Calu3 (cell line): Measurements from ENCODE around the gene BDKRB2. TPM values are rescaled to one million over a fixed set of nuclear protein-coding genes. Genes with fewer than 3 reads are reported as not detected.

ENCODE experiments used
- BruUV-seq: library from RNA; stranded (reverse); fragments of 400-500 nt; replicated peaks from 2 replicates; lab custom pipeline; 2021; lab: Mats Ljungman, UMichigan
- CTCF ChIA-PET: fragments of 300-600 bp; sonication (Branson Sonifier 250); formaldehyde crosslinking; loops from one replicate; lab custom pipeline; 2022; ENCODE audit warnings: antibody characterized with exemption; lab: Charles Lee
- DNase-seq: peaks from one replicate; pipeline ENCODE4 v3.0.0; 2022
- H3K27ac Mint-ChIP-seq: one replicate; pipeline ENCODE4 v1.8.0; 2022; ENCODE audit warnings: mixed read lengths; ENCODE audit not compliant: unreplicated experiment
- H3K27me3 Mint-ChIP-seq: one replicate; pipeline ENCODE4 v1.8.0; 2022; ENCODE audit warnings: mixed read lengths; ENCODE audit not compliant: unreplicated experiment
- H3K36me3 Mint-ChIP-seq: one replicate; pipeline ENCODE4 v1.8.0; 2022; ENCODE audit warnings: mild to moderate bottlenecking, moderate library complexity, mixed read lengths; ENCODE audit not compliant: insufficient read depth, unreplicated experiment
- H3K4me1 Mint-ChIP-seq: one replicate; pipeline ENCODE4 v1.8.0; 2022; ENCODE audit warnings: mild to moderate bottlenecking, low read depth, mixed read lengths; ENCODE audit not compliant: unreplicated experiment
- H3K4me3 Mint-ChIP-seq: one replicate; pipeline ENCODE4 v1.8.0; 2022; ENCODE audit warnings: mild to moderate bottlenecking, low read depth, moderate library complexity, mixed read lengths; ENCODE audit not compliant: unreplicated experiment
- H3K9me3 Mint-ChIP-seq: one replicate; pipeline ENCODE4 v1.8.0; 2022; ENCODE audit warnings: low read depth, mixed read lengths; ENCODE audit not compliant: unreplicated experiment
- CTCF ChIP-seq: fragments of 200-600 bp; IDR thresholded peaks from one replicate; pipeline ENCODE4 v1.8.0; 2022; ENCODE audit warnings: antibody characterized with exemption; ENCODE audit not compliant: unreplicated experiment
- intact Hi-C: fragments of 100-400 bp; cut with micrococcal nuclease; formaldehyde crosslinking; loops from one replicate; pipeline ENCODE4 v1.10.0; 2022; ENCODE audit not compliant: unreplicated experiment
- total RNA-seq: library from RNA; stranded (reverse); gene quantifications from 2 replicates; pipeline ENCODE4 v1.2.3, GENCODE V29; 2022

BDKRB2 gene
- total RNA-seq, 1 experiment from 2014 or later: 0.28 TPM

DNA sequence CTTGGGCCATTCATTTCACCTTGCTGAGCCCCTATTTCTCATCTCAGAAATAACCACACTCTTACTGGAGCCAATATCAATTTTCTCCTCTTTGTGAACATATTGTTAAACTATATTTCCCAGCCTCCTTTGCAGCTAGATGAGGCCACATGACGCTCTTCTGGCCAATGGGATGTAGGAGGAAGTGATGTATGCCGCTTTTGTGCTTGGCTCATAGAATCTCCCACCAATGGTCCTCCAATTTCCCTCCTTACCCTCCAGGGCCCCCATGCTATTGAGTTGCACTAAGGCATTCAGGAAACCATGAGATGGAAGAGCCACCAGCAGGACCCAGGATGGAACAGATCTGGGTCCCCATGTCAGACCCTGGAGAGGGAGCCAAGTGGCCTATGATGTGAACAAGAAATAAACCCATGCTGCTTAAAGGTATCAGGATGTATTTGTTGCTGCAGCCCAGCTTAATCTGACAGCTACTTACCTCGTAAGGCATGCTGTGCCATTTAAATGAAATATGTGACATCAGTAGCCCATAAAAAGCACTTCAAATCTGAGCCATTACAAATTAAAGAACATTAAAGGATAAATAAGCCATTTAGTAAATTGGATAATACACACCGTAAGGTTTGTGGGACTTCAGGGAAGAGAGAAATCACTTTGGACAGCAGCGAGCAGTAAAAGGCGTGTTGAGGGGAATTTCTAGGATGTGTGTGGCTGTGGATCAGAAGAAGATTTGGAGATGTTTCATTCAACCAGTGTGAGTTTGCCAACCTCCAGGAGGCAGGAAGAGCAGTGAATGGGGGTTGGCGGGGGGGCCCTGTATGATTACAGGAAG lies 24.4 kb upstream of the BDKRB2 start:
- CTCF ChIA-PET: no interaction called here
- no peaks in the 10 kb centered on the region for H3K36me3 Mint-ChIP-seq
- intact Hi-C loops: no loop called here
- no peak for DNase-seq
- BruUV-seq: no TSS peak
- no peaks in the 10 kb centered on the region for H3K4me1 Mint-ChIP-seq
- H3K27me3 Mint-ChIP-seq: peaks cover 54% of the 10 kb centered on the region
- no peak overlapping the region for H3K4me3 Mint-ChIP-seq
- H3K9me3 Mint-ChIP-seq: no peaks in the 10 kb centered on the region
- no peak overlapping the region for H3K27ac Mint-ChIP-seq
- TF ChIP-seq CTCF: no peak

- H3K4me3 Mint-ChIP-seq: no peak overlapping the region
- no TSS peak for BruUV-seq
- CTCF ChIA-PET: no interaction called here
- no peak for DNase-seq
- H3K36me3 Mint-ChIP-seq: no peaks in the 10 kb centered on the region
- TF ChIP-seq CTCF: no peak
- intact Hi-C loops: no loop called here
- no peaks in the 10 kb centered on the region for H3K9me3 Mint-ChIP-seq
- peaks cover 47% of the 10 kb centered on the region for H3K27me3 Mint-ChIP-seq
- H3K4me1 Mint-ChIP-seq: no peaks in the 10 kb centered on the region
- no peak overlapping the region for H3K27ac Mint-ChIP-seq
These were observed 23.2 kb upstream of the BDKRB2 start for GRCh38 chr14:96181186-96182056.

DNA sequence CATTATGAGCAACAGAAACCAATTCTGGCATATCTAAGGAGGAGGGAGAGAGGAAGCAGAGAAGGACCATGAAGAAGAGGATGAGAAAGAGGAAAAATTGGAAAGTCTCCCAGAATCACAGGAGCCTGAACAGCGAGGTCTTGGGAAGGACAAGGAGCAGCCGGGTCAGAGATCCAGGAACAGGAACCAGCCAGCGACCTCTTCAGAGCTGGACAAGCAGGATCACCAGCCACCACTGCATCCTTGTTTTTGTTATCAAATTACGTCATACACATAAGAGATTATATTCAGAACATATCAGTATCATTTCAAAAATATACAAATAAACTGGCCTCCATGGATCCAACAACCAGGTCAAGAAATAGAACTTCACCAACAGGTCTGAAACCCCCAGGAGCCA lies 22.1 kb upstream of the BDKRB2 start:
- BruUV-seq: no TSS peak
- CTCF ChIA-PET: no interaction called here
- no peak for TF ChIP-seq CTCF
- H3K4me3 Mint-ChIP-seq: no peak overlapping the region
- no peaks in the 10 kb centered on the region for H3K4me1 Mint-ChIP-seq
- H3K36me3 Mint-ChIP-seq: no peaks in the 10 kb centered on the region
- no peaks in the 10 kb centered on the region for H3K9me3 Mint-ChIP-seq
- intact Hi-C loops: no loop called here
- H3K27ac Mint-ChIP-seq: no peak overlapping the region
- no peak for DNase-seq
- H3K27me3 Mint-ChIP-seq: peaks cover 53% of the 10 kb centered on the region

GRCh38 chr14:96184737-96185136 lies 19.9 kb upstream of the BDKRB2 start:
- Mint-ChIP-seq H3K27me3 (peaks cover 61% of the 10 kb centered on the region), H3K9me3 (no peaks in the 10 kb centered on the region), H3K4me3 (no peak overlapping the region), H3K4me1 (no peaks in the 10 kb centered on the region), H3K27ac (no peak overlapping the region), H3K36me3 (no peaks in the 10 kb centered on the region)
- no peak for TF ChIP-seq CTCF
- no TSS peak for BruUV-seq
- no peak for DNase-seq
- intact Hi-C loops: no loop called here
- CTCF ChIA-PET: no interaction called here
